HG03460 (cell line): Measurements from ENCODE around the gene SPOCK1.
A peak's percentile ranks its signal among the peaks of the same experiment; 100 is the strongest.
"Not testable (repeated sequence)": the region's sequence is repeated elsewhere in the genome, so short reads cannot be mapped to it uniquely, and the experiment has no call there.

Experiments
- ATAC-seq: cut with Tn5 transposase; IDR thresholded peaks from one replicate; pipeline ENCODE4 v1.9.1; 2021; ENCODE audit not compliant: unreplicated experiment

Gene SPOCK1

GRCh38 chr5:137498736-137499505 is at the start of gene SPOCK1:
TSS of gene SPOCK1 (minus strand) at chr5:137499326.
- ATAC-seq: peak; percentile 89

- no peak for ATAC-seq
Measured at GRCh38 chr5:137545956-137546355, 46.8 kb upstream of the SPOCK1 start.

GRCh38 chr5:137535449-137535848 is 36.3 kb upstream of the SPOCK1 start:
- ATAC-seq: not testable (repeated sequence)

GRCh38 chr5:137533963-137534362 is 34.8 kb upstream of the SPOCK1 start:
- ATAC-seq: no peak

DNA sequence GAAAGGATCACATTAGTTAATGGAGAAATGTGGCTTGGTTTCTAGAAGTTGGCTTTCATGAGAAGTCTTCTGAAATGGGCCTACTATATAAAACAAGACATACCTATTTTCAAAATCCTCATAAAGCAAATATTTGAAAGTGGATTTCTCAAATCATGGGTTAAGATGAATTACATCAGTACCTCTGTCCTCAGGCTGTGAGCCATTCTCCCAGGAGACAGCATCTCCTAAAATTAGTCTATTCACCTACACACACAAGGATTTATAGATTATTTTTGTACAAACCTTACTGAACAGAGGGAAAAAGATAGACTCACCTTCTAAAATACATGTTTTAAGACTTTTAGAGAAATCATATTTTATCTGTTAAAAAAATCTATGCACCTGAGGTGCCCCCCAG is 32.1 kb upstream of the SPOCK1 start:
- ATAC-seq: no peak

- ATAC-seq: no peak
Measured at GRCh38 chr5:137521246-137521645, 22.1 kb upstream of the SPOCK1 start.

- ATAC-seq: no peak
Measured at GRCh38 chr5:137516961-137517360, 17.8 kb upstream of the SPOCK1 start.

DNA sequence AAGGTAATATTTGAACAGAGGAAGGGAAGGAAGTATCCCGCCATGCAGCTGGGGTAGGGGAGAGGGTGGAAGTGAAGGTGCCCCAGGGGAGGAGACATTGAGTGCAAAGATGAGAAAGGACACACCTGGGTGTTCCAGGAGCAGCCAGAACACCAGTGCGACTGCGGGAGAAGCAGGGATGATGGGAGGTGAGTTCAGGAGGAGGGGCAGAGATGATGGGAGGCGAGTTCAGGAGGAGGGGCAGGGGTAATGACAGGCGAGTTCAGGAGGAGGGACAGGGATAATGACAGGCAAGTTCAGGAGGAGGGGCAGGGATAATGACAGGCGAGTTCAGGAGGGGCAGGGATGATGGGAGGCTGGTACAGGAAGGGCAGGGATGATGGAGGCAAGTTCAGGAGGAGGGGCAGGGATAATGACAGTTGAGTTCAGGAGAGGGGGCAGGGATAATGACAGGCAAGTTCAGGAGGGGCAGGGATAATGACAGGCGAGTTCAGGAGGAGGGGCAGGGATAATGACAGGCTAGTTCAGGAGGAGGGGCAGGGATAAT is 17.2 kb upstream of the SPOCK1 start:
- no peak for ATAC-seq

- no peak for ATAC-seq
Measured at GRCh38 chr5:137515238-137515637, 16.1 kb upstream of the SPOCK1 start.

DNA sequence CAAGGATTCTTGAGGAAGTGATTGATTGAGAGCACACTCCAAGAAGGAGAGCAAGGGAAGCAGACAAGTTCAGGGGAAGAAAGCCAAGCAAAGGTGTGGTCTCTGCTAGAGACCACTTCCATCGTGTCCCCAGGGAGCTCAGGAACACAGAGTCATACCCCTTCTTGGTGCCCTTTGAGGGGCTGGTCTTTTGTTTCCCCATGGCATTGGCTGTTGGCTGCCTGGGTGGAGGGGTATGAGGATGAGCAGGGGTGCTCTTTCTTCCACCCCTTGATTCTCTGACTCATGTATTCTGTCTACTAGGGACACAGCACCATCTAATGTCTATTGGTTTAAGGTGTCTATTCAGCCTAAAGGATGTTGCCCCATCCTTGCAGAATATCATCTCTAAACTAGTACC is 11.5 kb upstream of the SPOCK1 start:
- ATAC-seq: no peak

GRCh38 chr5:137507150-137507549 is 8.0 kb upstream of the SPOCK1 start:
- no peak for ATAC-seq

DNA sequence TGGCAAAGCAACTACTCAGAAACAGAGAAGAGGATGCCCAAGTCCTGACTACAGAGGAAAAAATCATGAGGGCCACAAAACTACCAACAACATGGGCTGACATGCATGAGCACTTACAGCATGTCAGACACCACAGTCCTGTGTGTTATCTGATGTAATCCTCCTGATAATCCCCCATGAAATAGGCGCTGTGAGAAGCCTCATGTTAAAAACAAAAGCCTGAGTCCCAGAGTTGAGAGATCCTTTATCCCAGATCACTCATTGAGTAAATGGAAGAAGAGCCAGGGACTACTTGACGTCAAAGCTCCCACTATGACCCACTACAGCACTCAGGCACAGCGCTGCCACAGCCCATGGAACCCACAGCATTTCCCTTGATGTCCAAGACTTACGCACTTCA is 7.2 kb upstream of the SPOCK1 start:
- no peak for ATAC-seq

DNA sequence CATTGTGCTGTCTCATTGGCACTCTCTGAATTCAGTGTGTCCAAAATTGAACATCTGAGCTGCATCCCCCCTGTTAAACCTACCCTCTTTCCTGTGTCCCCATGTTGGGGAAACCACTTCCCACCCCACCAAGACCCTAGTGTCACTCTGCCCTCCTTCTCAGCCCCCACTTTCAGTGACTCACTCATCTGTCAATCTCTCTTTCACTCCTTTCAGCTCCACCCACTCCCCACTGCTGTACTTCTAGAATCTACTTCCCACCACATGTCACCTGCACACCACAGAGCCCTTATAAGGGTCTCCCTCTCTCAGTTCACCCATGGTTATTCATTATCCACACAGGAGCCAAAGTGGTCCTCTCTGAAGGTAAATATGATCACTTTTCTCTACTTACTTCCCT is 5.8 kb upstream of the SPOCK1 start:
- ATAC-seq: no peak

DNA sequence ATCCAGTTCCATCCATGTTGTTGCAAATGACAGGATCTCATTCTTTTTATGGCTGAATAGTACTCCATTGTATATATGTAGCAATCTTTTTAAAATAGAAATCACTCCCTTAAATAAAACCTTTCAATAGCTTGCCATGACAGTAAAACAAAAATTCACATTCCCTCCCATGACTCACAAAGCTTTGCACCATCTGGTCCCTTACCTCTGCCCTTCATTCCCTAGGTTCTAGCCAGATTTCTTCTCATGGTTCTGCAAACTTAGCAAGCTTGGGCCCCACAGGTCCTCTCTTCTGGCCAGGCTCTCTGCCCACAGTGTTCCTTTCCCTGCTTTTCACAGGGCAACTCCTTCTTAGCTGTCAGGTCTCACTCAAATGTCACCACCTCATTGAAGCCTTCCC is 4.3 kb upstream of the SPOCK1 start:
- ATAC-seq: no peak

GRCh38 chr5:137502632-137503031 is 3.5 kb upstream of the SPOCK1 start:
- ATAC-seq: no peak

DNA sequence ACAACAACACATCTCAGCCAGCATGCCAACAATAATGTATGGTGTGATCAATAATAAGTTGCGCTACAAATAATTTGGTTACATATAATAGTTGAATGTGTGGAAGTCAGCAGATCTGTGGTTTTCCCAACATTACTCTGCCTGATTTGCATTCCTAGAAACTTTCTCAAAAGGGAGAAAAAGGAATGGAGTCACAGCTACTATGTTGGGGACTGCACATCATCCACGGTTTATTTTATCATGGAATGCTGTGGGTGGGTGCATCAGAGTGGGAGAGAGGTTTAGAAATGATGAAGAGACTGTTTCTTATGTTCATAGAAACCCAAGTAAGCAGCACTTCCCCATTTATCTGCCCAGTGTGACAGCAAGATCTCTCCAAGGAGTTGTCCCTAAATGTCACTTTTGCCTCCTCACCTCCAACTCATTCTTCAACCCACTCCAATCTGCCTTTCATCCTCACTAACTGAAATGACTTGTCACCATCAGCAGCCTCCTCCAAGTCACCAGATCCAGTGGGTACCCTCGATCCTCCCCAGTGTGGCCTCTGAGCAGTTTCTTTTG is 2.8 kb upstream of the SPOCK1 start:
- no peak for ATAC-seq

- ATAC-seq: no peak
Measured at GRCh38 chr5:137501226-137501625, 2.1 kb upstream of the SPOCK1 start.

DNA sequence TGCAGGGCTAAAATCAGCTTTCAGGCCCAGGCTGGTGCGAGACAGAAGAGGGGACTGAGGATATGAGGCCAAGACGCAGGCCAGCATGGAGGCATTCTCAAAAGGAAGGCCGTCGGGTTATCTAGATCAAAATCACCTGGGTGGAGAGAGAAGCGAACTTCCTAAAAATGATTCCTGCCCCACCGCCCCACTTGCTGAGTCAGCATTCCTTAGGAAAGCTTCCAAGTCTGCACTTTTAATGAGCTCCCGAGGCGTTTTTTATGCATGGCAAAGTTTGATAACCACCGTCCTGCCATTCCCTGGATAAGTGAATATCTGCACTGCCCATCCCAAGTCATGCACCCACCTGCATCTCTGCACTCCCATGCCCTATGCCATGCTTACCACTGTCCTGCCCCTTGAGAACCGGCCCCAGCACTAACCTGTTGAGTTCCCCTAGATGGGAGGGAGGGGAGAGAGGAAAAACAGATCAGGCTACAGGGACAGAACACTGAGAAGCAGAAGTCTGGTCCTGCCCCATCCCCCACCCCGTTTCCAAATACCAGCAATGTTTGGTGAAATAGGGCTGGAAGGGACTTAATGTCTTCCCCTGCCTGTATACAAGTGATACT is 1.6 kb upstream of the SPOCK1 start:
- no peak for ATAC-seq

GRCh38 chr5:137499506-137499847 is 351 bp upstream of the SPOCK1 start:
- not testable (repeated sequence) for ATAC-seq

GRCh38 chr5:137498301-137498735 is 808 bp downstream of the SPOCK1 start:
- ATAC-seq: no peak

- no peak for ATAC-seq
Measured at GRCh38 chr5:137497396-137498290, 1.5 kb downstream of the SPOCK1 start.
